ENCODE results near the gene ACLY. TPM values are rescaled to one million over a fixed set of nuclear protein-coding genes. Genes with fewer than 3 reads are reported as not detected.
A peak's percentile ranks its signal among the peaks of the same experiment; 100 is the strongest.

Gene ACLY
- total and polyA plus RNA-seq, 2 of the 13 experiments (the other 11 are each of a cell fraction or from before 2014, with no cell fraction given), result 111 to 218 TPM

DNA sequence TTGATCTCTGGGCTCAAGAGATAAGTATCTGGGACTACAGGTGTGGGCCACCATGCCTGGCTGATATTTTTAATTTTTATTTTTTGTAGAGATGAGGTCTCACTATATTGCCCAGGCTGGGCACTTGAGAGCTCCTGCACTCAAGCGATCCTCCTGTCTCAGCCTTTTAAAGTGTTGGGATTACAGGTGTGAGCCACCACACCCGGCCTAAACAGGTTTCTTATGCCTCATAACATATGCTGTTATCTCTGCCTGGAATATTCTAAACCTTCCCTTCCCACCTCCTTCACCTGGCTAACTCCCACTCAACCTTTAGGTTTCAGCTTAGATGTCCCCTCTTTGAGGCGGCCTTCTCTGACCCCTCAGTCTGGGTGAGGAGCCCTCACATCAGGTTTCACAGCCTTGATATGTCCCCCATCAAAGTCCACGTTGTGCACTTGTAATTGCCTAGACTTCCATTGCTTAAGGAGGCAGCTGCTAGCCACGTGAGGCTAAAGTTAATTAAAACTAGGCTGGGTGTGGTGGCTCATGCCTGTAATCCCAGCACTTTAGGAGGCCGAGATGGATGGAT is 39.2 kb upstream of the ACLY start (continued):
- TF ChIP-seq, protein P1, sequence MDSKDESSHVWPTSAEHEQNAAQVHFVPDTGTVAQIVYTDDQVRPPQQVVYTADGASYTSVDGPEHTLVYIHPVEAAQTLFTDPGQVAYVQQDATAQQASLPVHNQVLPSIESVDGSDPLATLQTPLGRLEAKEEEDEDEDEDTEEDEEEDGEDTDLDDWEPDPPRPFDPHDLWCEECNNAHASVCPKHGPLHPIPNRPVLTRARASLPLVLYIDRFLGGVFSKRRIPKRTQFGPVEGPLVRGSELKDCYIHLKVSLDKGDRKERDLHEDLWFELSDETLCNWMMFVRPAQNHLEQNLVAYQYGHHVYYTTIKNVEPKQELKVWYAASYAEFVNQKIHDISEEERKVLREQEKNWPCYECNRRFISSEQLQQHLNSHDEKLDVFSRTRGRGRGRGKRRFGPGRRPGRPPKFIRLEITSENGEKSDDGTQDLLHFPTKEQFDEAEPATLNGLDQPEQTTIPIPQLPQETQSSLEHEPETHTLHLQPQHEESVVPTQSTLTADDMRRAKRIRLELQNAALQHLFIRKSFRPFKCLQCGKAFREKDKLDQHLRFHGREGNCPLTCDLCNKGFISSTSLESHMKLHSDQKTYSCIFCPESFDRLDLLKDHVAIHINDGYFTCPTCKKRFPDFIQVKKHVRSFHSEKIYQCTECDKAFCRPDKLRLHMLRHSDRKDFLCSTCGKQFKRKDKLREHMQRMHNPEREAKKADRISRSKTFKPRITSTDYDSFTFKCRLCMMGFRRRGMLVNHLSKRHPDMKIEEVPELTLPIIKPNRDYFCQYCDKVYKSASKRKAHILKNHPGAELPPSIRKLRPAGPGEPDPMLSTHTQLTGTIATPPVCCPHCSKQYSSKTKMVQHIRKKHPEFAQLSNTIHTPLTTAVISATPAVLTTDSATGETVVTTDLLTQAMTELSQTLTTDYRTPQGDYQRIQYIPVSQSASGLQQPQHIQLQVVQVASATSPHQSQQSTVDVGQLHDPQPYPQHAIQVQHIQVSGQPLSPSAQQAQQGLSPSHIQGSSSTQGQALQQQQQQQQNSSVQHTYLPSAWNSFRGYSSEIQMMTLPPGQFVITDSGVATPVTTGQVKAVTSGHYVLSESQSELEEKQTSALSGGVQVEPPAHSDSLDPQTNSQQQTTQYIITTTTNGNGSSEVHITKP (CRISPR knock-in tag; IDR thresholded peaks at IDR 0.05; ENCODE audit: low read depth), result 0 out of 2 replicates have a peak, but pooled peaks have one; percentile 0
- TF ChIP-seq ZNF432 (CRISPR knock-in tag; IDR thresholded peaks at IDR 0.05; ENCODE audit: borderline replicate concordance) (no peak), SNAI1 (CRISPR knock-in tag; IDR thresholded peaks at IDR 0.05; ENCODE audit: borderline replicate concordance) (0 out of 2 replicates have a peak, but pooled peaks have one; percentile 2), PHF21A (CRISPR knock-in tag; IDR thresholded peaks at IDR 0.05) (peak; percentile 16; the same call in 1 of the 2 replicates), POLR2A (IDR thresholded peaks at IDR 0.05; ENCODE audit: insufficient read depth in 1 of 2, low read depth in 2 of 2, low read length in 2 of 2) (no peak), ZNF615 (CRISPR knock-in tag; IDR thresholded peaks at IDR 0.05; ENCODE audit: borderline replicate concordance) (no peak), ZNF331 (CRISPR knock-in tag; IDR thresholded peaks at IDR 0.05) (0 out of 2 replicates have a peak, but pooled peaks have one; percentile 3), ZMYM4 (CRISPR knock-in tag; IDR thresholded peaks at IDR 0.05) (no peak), ZNF256 (CRISPR knock-in tag; conservative IDR thresholded peaks at IDR 0.05) (no peak), BCL6 (CRISPR knock-in tag; IDR thresholded peaks at IDR 0.05) (0 out of 2 replicates have a peak, but pooled peaks have one; percentile 0), ETV5 (CRISPR knock-in tag; IDR thresholded peaks at IDR 0.05; ENCODE audit: borderline replicate concordance) (no peak), THAP11 (CRISPR knock-in tag; IDR thresholded peaks at IDR 0.05) (peak; percentile 3; the same call in 1 of the 2 replicates), SMAD3 (CRISPR knock-in tag; IDR thresholded peaks at IDR 0.05) (no peak), ATF7-NPFF (CRISPR knock-in tag; IDR thresholded peaks at IDR 0.05; ENCODE audit: low read depth) (no peak), ZNF44 (CRISPR knock-in tag; IDR thresholded peaks at IDR 0.05) (no peak)
- TF ChIP-seq, protein P2, sequence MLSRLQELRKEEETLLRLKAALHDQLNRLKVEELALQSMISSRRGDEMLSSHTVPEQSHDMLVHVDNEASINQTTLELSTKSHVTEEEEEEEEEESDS (CRISPR knock-in tag; IDR thresholded peaks at IDR 0.05; ENCODE audit: borderline replicate concordance), result 0 out of 2 replicates have a peak, but pooled peaks have one; percentile 43
- TF ChIP-seq, protein P3, sequence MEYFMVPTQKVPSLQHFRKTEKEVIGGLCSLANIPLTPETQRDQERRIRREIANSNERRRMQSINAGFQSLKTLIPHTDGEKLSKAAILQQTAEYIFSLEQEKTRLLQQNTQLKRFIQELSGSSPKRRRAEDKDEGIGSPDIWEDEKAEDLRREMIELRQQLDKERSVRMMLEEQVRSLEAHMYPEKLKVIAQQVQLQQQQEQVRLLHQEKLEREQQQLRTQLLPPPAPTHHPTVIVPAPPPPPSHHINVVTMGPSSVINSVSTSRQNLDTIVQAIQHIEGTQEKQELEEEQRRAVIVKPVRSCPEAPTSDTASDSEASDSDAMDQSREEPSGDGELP (IDR thresholded peaks at IDR 0.05; ENCODE audit: borderline replicate concordance, low read depth), result no peak
- TF ChIP-seq, protein P4, sequence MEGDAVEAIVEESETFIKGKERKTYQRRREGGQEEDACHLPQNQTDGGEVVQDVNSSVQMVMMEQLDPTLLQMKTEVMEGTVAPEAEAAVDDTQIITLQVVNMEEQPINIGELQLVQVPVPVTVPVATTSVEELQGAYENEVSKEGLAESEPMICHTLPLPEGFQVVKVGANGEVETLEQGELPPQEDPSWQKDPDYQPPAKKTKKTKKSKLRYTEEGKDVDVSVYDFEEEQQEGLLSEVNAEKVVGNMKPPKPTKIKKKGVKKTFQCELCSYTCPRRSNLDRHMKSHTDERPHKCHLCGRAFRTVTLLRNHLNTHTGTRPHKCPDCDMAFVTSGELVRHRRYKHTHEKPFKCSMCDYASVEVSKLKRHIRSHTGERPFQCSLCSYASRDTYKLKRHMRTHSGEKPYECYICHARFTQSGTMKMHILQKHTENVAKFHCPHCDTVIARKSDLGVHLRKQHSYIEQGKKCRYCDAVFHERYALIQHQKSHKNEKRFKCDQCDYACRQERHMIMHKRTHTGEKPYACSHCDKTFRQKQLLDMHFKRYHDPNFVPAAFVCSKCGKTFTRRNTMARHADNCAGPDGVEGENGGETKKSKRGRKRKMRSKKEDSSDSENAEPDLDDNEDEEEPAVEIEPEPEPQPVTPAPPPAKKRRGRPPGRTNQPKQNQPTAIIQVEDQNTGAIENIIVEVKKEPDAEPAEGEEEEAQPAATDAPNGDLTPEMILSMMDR (CRISPR knock-in tag; IDR thresholded peaks at IDR 0.05), result peak; percentile 2; the same call in 1 of the 2 replicates
- TF ChIP-seq, protein P5, sequence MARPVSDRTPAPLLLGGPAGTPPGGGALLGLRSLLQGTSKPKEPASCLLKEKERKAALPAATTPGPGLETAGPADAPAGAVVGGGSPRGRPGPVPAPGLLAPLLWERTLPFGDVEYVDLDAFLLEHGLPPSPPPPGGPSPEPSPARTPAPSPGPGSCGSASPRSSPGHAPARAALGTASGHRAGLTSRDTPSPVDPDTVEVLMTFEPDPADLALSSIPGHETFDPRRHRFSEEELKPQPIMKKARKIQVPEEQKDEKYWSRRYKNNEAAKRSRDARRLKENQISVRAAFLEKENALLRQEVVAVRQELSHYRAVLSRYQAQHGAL (CRISPR knock-in tag; IDR thresholded peaks at IDR 0.05; ENCODE audit: not compliant biosample characterization), result no peak

Data from HepG2 (cell line).